H9 (cell line): Measurements from ENCODE around the gene SPATA1. TPM values are rescaled to one million over a fixed set of nuclear protein-coding genes. Genes with fewer than 3 reads are reported as not detected.
"Not testable (repeated sequence)": the region's sequence is repeated elsewhere in the genome, so short reads cannot be mapped to it uniquely, and the experiment has no call there.

Experiments
- DNase-seq: peaks from one replicate; pipeline ENCODE4 v3.0.0-alpha.2; 2017
- H2AFZ ChIP-seq: one replicate; pipeline ENCODE4 v1.6.1; 2013; ENCODE audit warnings: mild to moderate bottlenecking, low read length, control low read depth, moderate library complexity
- H2AK5ac ChIP-seq: 2 replicates; pipeline ENCODE4 v1.6.1; 2013; ENCODE audit warnings: low read length, control low read depth, mixed read lengths; ENCODE audit not compliant: insufficient read length
- H2BK120ac ChIP-seq: one replicate; pipeline ENCODE4 v1.6.1; 2013; ENCODE audit warnings: low read depth, mild to moderate bottlenecking, low read length, control low read depth, inconsistent platforms; ENCODE audit not compliant: poor library complexity, severe bottlenecking
- H2BK12ac ChIP-seq: 2 replicates; pipeline ENCODE4 v1.6.1; 2013; ENCODE audit warnings: low read length, control low read depth, mixed read lengths, low read depth; ENCODE audit not compliant: insufficient read length
- H2BK15ac ChIP-seq: 2 replicates; pipeline ENCODE4 v1.6.1; 2013; ENCODE audit warnings: low read depth, low read length, control low read depth
- H2BK20ac ChIP-seq: one replicate; pipeline ENCODE4 v1.6.1; 2013; ENCODE audit warnings: low read depth, mild to moderate bottlenecking, low read length, control low read depth, inconsistent platforms; ENCODE audit not compliant: poor library complexity, severe bottlenecking
- H2BK5ac ChIP-seq: 2 replicates; pipeline ENCODE4 v1.6.1; 2013; ENCODE audit warnings: low read length, control low read depth, mixed read lengths; ENCODE audit not compliant: insufficient read length
- H3K14ac ChIP-seq: 2 replicates; pipeline ENCODE4 v1.6.1; 2013; ENCODE audit warnings: low read length, control low read depth; ENCODE audit not compliant: insufficient read depth
- H3K18ac ChIP-seq: 2 replicates; pipeline ENCODE4 v1.6.1; 2013; ENCODE audit warnings: low read depth, mild to moderate bottlenecking, mixed read lengths, low read length, control low read depth; ENCODE audit not compliant: insufficient read length
- H3K23ac ChIP-seq: 2 replicates; pipeline ENCODE4 v1.6.1; 2013; ENCODE audit warnings: low read length, control low read depth, mixed read lengths, low read depth; ENCODE audit not compliant: insufficient read length
- H3K23me2 ChIP-seq: 2 replicates; pipeline ENCODE4 v1.6.1; 2013; ENCODE audit warnings: low read depth, mild to moderate bottlenecking, mixed read lengths, low read length, control low read depth; ENCODE audit not compliant: insufficient read length, poor library complexity, severe bottlenecking
- H3K27ac ChIP-seq: 2 replicates; pipeline ENCODE4 v1.5.1; 2013; ENCODE audit warnings: low read length, control low read depth, mixed read lengths, low read depth; ENCODE audit not compliant: insufficient read length
- H3K27me3 ChIP-seq: 2 replicates; pipeline ENCODE4 v1.6.1; 2013; ENCODE audit warnings: low read length, control low read depth, inconsistent platforms; ENCODE audit not compliant: insufficient read depth
- H3K4ac ChIP-seq: 2 replicates; pipeline ENCODE4 v1.6.1; 2013; ENCODE audit warnings: low read depth, mild to moderate bottlenecking, control low read depth, inconsistent platforms, low read length, moderate library complexity
- H3K4me1 ChIP-seq: 2 replicates; pipeline ENCODE4 v1.6.1; 2013; ENCODE audit warnings: low read length, control low read depth, inconsistent platforms; ENCODE audit not compliant: insufficient read depth
- H3K4me2 ChIP-seq: 2 replicates; pipeline ENCODE4 v1.6.1; 2013; ENCODE audit warnings: low read length, control low read depth, mixed read lengths; ENCODE audit not compliant: insufficient read length, insufficient read depth
- H3K56ac ChIP-seq: 2 replicates; pipeline ENCODE4 v1.6.1; 2013; ENCODE audit warnings: low read depth, mild to moderate bottlenecking, mixed read lengths, low read length, control low read depth; ENCODE audit not compliant: insufficient read length
- H3K79me1 ChIP-seq: 2 replicates; pipeline ENCODE4 v1.6.1; 2013; ENCODE audit warnings: low read depth, mild to moderate bottlenecking, moderate library complexity, low read length, control low read depth, inconsistent platforms; ENCODE audit not compliant: insufficient read depth, poor library complexity, severe bottlenecking
- H3K79me2 ChIP-seq: 2 replicates; pipeline ENCODE4 v1.6.1; 2013; ENCODE audit warnings: low read length, control low read depth, inconsistent platforms; ENCODE audit not compliant: insufficient read depth
- H3K9ac ChIP-seq: 2 replicates; pipeline ENCODE4 v1.6.1; 2013; ENCODE audit warnings: low read length, control low read depth, mixed read lengths; ENCODE audit not compliant: insufficient read length; ENCODE audit errors: extremely low read depth
- H3K9me3 ChIP-seq: one replicate; pipeline ENCODE4 v1.6.1; 2013; ENCODE audit warnings: low read depth, low read length, inconsistent platforms; ENCODE audit not compliant: control insufficient read depth
- H3T11ph ChIP-seq: one replicate; pipeline ENCODE4 v1.6.1; 2013; ENCODE audit warnings: mild to moderate bottlenecking, low read length, control low read depth, inconsistent platforms
- H4K20me1 ChIP-seq: one replicate; pipeline ENCODE4 v1.6.1; 2013; ENCODE audit not compliant: control insufficient read depth, insufficient read length, insufficient read depth
- H4K5ac ChIP-seq: 2 replicates; pipeline ENCODE4 v1.6.1; 2013; ENCODE audit warnings: low read depth, mild to moderate bottlenecking, mixed read lengths, low read length, control low read depth; ENCODE audit not compliant: insufficient read length
- H4K8ac ChIP-seq: replicated peaks from 2 replicates; pipeline ENCODE4 v1.6.1; 2013; ENCODE audit warnings: low read length, control low read depth, mixed read lengths, low read depth; ENCODE audit not compliant: insufficient read length
- H4K91ac ChIP-seq: 2 replicates; pipeline ENCODE4 v1.6.1; 2013; ENCODE audit warnings: low read depth, mild to moderate bottlenecking, moderate library complexity, mixed read lengths, low read length, control low read depth; ENCODE audit not compliant: insufficient read length
- H3K27ac Mint-ChIP-seq, 3 experiments: 2 replicates in 2 of 3; 3 replicates in 1 of 3; pipeline ENCODE4 v1.8.0; 2020 to 2021; ENCODE audit warnings: mixed read lengths in 3 of 3, mild to moderate bottlenecking in 1 of 3, moderate library complexity in 1 of 3
- H3K27me3 Mint-ChIP-seq: 2 replicates; pipeline ENCODE4 v1.8.0; 2021; ENCODE audit warnings: low read depth, mild to moderate bottlenecking, moderate library complexity, mixed read lengths
- H3K36me3 Mint-ChIP-seq, 3 experiments: 2 replicates in 2 of 3; 3 replicates in 1 of 3; pipeline ENCODE4 v1.8.0; 2020 to 2021; ENCODE audit warnings: low read depth in 3 of 3, mixed read lengths in 3 of 3; ENCODE audit not compliant: insufficient read depth in 1 of 3
- H3K4me1 Mint-ChIP-seq, 2 experiments: 2 replicates each; pipeline ENCODE4 v1.8.0; 2020; ENCODE audit warnings: mixed read lengths in 2 of 2
- H3K4me3 Mint-ChIP-seq, 2 experiments: 2 replicates in 1 of 2; 3 replicates in 1 of 2; pipeline ENCODE4 v1.8.0; 2020 to 2021; ENCODE audit warnings: mild to moderate bottlenecking in 2 of 2, mixed read lengths in 2 of 2, moderate library complexity in 1 of 2
- H3K9me3 Mint-ChIP-seq, 2 experiments: 2 replicates in 1 of 2; 3 replicates in 1 of 2; pipeline ENCODE4 v1.8.0; 2020; ENCODE audit warnings: mild to moderate bottlenecking in 2 of 2, mixed read lengths in 2 of 2, moderate library complexity in 1 of 2
- WGBS: extraction: QIAGEN DNeasy Blood & Tissue Kit; methylation state at CpG from one replicate; pipeline ENCODE4 v1.1.7; 2013; ENCODE audit warnings: missing lambda C conversion rate, low lambda C conversion rate, mixed read lengths; ENCODE audit not compliant: insufficient read length; ENCODE audit errors: extremely low coverage; 5-methylcytosine and 5-hydroxymethylcytosine counted together
- total RNA-seq: library from RNA; stranded (reverse); gene quantifications from 2 replicates; pipeline ENCODE4 v1.2.1, GENCODE V29; 2021
- TF ChIP-seq, protein P1 (sequence below): fragments of 200-600 bp; sonication (generic); conservative IDR thresholded peaks from 3 replicates; pipeline ENCODE4 v1.8.0; 2021; ENCODE audit warnings: antibody characterized with exemption, mild to moderate bottlenecking

The SPATA1 gene
- total RNA-seq, 1 experiment from 2014 or later = not detected

DNA sequence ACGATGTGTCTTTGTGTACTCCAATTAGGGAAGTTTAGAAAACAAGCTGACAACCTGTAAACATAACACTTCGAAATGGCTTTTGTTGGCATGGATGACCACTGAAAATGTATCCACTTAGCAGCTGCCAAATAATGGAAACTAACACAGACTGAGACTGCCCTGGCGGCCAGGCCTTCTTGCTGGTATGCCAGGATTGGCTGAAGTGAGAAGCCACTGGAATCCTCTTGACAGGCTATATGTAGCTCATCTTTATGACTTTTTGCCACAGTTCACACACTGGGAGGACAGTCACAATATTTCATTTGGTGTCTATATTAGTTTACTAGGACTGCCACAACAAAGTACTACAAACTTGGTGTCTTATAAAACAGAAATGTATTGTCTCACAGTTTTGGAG is 80.9 kb downstream of the SPATA1 start:
- Histone ChIP-seq H3K56ac (no peak overlapping the region), H3K27ac (no peak overlapping the region), H2BK15ac (no peak overlapping the region), H3T11ph (no peak overlapping the region), H4K91ac (no peak overlapping the region), H3K14ac (no peak overlapping the region), H3K4ac (no peak overlapping the region), H4K5ac (no peak overlapping the region), H3K9me3 (peaks cover 4% of the 10 kb centered on the region), H2BK20ac (no peak overlapping the region), H2AK5ac (no peak overlapping the region), H2AFZ (no peak overlapping the region), H4K20me1 (no peaks in the 10 kb centered on the region), H3K23me2 (no peaks in the 10 kb centered on the region), H3K23ac (no peak overlapping the region), H3K4me2 (no peak overlapping the region), H3K4me1 (no peaks in the 10 kb centered on the region; the same call in 1 of the 2 replicates), H2BK12ac (no peak overlapping the region), H3K9ac (no peak overlapping the region), H2BK120ac (no peak overlapping the region), H3K18ac (no peak overlapping the region), H3K79me1 (no peaks in the 10 kb centered on the region), H3K27me3 (no peaks in the 10 kb centered on the region), H2BK5ac (no peak overlapping the region), H3K79me2 (no peaks in the 10 kb centered on the region), H4K8ac (no peak overlapping the region)
- DNase-seq = no peak
- Mint-ChIP-seq H3K9me3 (peaks cover 9 to 23% of the 10 kb centered on the region in 2 experiments), H3K4me3 (no peak overlapping the region), H3K27me3 (no peaks in the 10 kb centered on the region; the same call in 1 of the 2 replicates), H3K36me3 (peaks cover 3 to 22% (median 7%) of the 10 kb centered on the region in 3 experiments; a peak in 5 of 7 replicates), H3K4me1 (peaks cover 20 to 25% of the 10 kb centered on the region in 2 experiments), H3K27ac (no peak overlapping the region)
- WGBS = no CpG with 5 or more reads among the region's 3 CpGs
- TF ChIP-seq, protein P1, sequence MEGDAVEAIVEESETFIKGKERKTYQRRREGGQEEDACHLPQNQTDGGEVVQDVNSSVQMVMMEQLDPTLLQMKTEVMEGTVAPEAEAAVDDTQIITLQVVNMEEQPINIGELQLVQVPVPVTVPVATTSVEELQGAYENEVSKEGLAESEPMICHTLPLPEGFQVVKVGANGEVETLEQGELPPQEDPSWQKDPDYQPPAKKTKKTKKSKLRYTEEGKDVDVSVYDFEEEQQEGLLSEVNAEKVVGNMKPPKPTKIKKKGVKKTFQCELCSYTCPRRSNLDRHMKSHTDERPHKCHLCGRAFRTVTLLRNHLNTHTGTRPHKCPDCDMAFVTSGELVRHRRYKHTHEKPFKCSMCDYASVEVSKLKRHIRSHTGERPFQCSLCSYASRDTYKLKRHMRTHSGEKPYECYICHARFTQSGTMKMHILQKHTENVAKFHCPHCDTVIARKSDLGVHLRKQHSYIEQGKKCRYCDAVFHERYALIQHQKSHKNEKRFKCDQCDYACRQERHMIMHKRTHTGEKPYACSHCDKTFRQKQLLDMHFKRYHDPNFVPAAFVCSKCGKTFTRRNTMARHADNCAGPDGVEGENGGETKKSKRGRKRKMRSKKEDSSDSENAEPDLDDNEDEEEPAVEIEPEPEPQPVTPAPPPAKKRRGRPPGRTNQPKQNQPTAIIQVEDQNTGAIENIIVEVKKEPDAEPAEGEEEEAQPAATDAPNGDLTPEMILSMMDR = no peak

DNA sequence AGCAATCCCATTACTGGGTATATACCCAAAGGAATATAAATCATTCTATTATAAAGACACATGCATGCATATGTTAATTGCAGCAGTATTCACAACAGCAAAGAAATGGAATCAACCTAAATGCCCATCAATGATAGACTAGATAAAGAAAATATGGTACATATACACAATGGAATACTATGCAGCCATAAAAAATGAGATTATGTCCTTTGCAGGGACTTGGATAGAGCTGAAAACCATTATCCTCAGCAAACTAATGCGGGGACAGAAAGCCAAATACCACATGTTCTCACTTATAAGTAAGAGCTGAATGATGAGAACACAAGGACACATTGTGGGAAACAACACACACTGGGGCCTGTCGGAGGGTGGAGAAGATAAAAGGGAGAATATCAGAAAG is 88.8 kb downstream of the SPATA1 start:
- H3K9ac ChIP-seq, H2BK15ac ChIP-seq, H3K56ac ChIP-seq, H3K79me2 ChIP-seq, H2BK12ac ChIP-seq, H2BK120ac ChIP-seq, H3K4me2 ChIP-seq, H3K27me3 Mint-ChIP-seq, H4K91ac ChIP-seq, H3K18ac ChIP-seq, H3K4me3 Mint-ChIP-seq, H3T11ph ChIP-seq, H3K4me1 ChIP-seq, H2AFZ ChIP-seq, H2BK5ac ChIP-seq, H3K9me3 ChIP-seq, H2AK5ac ChIP-seq, H3K27me3 ChIP-seq, H3K4ac ChIP-seq, H3K9me3 Mint-ChIP-seq, H3K79me1 ChIP-seq, H3K23ac ChIP-seq, H4K8ac ChIP-seq, H3K27ac Mint-ChIP-seq, H3K14ac ChIP-seq, H3K36me3 Mint-ChIP-seq, H3K27ac ChIP-seq, H4K5ac ChIP-seq, H3K23me2 ChIP-seq, DNase-seq, H4K20me1 ChIP-seq, H2BK20ac ChIP-seq: not testable (repeated sequence)
- no CpG with 5 or more reads among the region's 2 CpGs for WGBS
- peaks cover 8 to 13% of the 10 kb centered on the region in 2 experiments for H3K4me1 Mint-ChIP-seq
